ENCODE results near the gene ABHD15.
A peak's percentile ranks its signal among the peaks of the same experiment; 100 is the strongest.

ABHD15 gene

GRCh38 chr17:29566473-29567303 lies at the start of gene ABHD15:
Gene ABHD15 (minus strand): TSS chr17:29567037. CDS start chr17:29566966, 71 bp downstream.
- DNase-seq (ENCODE audit: low read depth): peak; percentile 55

DNA sequence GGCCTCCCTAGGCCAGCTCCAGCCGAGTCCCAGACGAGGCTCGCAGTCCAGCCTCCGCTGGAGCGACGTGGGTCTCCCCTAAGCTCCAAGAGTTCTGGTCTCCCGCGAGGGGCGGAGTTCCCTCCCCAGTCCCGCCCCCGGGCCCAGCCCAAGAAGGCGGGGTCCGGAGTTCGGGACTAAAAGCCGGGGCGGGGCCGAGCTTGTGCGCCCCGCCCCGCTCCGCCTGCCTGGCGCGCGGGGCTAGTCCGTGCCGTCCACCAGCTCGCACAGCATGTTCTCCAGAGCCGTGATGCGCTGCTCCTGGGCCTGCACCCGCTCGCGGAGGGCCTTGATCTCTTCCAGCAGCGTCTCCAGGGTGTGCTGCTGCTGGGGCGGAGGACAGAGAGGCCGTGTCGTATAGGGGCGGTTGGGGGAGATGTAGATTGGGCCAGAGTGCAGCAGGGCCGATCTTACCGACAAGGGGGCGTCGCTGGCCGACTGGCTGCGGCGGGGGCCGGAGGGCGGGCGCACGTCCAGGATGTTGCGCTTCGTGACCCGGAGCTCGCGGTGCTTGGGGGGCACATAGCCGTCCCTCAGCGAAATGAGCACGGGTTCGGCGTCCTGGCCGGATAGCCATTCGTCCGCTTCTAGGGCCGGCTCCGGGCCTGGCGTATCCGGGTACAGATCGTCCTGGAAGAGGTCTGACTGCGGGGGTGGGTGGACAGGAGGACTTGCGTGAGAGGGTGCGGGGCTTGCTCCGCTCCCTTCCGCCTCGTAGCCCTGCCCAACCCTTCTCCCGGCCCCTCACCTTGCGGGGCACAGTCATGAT lies 48.9 kb upstream of the ABHD15 start:
- DNase-seq (ENCODE audit: low read depth): peak; percentile 74

GRCh38 chr17:29615048-29615385 lies 48.2 kb upstream of the ABHD15 start:
- DNase-seq (ENCODE audit: low read depth): peak; percentile 42

GRCh38 chr17:29614349-29615047 lies 47.7 kb upstream of the ABHD15 start:
- no peak for DNase-seq (ENCODE audit: low read depth)

- no peak for DNase-seq (ENCODE audit: low read depth)
Observed at GRCh38 chr17:29613856-29614255, 47.0 kb upstream of the ABHD15 start.

- DNase-seq (ENCODE audit: low read depth): peak; percentile 84
Observed at GRCh38 chr17:29613352-29613837, 46.6 kb upstream of the ABHD15 start.

- DNase-seq (ENCODE audit: low read depth): no peak
Observed at GRCh38 chr17:29612404-29613280, 45.8 kb upstream of the ABHD15 start.

DNA sequence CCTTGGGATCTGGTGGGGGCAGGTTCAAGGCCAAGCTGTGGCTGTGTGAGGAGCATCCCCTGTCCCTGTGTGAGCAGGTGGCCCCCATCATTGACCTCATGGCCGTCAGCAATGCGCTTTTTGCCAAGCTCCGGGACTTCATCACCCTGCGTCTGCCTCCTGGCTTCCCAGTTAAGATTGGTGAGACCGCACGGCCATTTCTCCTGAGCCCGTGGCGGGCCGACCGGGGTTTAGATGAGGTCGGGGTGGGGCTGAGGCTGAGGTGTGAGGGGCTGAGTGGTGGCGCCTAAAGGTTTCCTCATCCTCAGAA lies 45.2 kb upstream of the ABHD15 start:
- no peak for DNase-seq (ENCODE audit: low read depth)

GRCh38 chr17:29611351-29612093 lies 44.7 kb upstream of the ABHD15 start:
- no peak for DNase-seq (ENCODE audit: low read depth)

- no peak for DNase-seq (ENCODE audit: low read depth)
Observed at GRCh38 chr17:29610395-29610794, 43.6 kb upstream of the ABHD15 start.

DNA sequence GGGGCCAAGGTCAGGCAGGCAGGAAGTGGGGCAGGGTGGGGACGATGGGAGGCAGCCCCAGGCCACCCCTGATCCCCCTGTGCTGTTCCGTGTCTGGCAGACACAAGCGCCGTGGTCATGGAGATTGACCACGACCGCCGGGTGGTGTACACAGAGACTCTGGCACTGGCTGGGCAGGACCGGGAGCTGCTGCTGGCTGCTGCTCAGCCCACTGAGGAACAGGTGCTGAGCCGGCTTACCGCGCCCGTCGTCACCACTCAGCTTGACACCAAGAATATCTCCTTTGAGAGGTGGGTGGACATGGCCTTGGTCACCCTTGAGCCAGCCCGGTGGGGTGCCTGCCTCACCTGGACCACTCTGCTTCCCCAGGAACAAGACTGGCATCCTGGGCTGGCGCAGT lies 42.1 kb upstream of the ABHD15 start:
- DNase-seq (ENCODE audit: low read depth): no peak

GRCh38 chr17:29607557-29608195 lies 40.8 kb upstream of the ABHD15 start:
- no peak for DNase-seq (ENCODE audit: low read depth)

- no peak for DNase-seq (ENCODE audit: low read depth)
Observed at GRCh38 chr17:29603109-29603674, 36.4 kb upstream of the ABHD15 start.

- DNase-seq (ENCODE audit: low read depth): no peak
Observed at GRCh38 chr17:29597361-29598172, 30.7 kb upstream of the ABHD15 start.

GRCh38 chr17:29596811-29597210 lies 30.0 kb upstream of the ABHD15 start:
- no peak for DNase-seq (ENCODE audit: low read depth)

DNA sequence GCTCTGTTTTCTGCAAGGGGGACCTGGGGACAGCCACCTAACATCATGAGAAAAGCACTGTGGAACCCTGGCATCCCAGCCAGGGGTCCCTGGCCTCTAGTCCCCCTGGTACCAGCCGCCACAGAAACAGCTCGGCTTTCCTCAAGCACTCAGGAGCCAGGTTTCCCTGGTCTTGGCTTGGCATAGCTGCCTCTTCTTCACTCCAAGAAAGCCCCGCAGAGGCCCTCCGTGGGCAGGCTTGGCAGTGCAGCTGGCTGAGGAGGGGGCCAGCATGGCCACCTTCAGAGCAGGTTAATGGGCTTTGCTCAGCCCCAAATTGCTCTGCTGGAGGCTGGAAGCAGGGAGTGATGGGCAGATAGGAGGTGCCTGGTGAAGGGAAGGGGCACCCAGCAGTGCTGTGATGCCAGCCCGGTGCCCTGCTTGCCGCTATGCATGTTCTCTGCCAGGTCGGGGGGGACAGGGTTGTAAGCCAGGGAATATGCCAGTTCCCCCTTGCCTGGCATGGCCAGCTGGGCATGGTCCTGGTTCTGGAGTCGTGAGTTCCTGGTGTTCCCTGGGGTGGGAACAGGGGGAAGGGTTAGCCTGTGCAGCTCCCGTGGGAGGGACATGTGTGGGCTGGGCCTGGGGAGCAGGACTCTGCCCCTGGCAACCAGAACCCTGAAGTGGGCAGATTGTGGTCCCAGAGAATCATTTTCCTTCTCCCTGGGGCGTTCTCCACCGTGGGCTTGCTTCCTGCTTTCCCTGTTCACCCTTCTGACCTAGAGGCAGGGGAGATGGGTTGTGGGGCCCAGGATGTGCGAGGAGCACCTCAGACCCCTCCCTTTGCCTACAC lies 29.3 kb upstream of the ABHD15 start:
- DNase-seq (ENCODE audit: low read depth): no peak

DNA sequence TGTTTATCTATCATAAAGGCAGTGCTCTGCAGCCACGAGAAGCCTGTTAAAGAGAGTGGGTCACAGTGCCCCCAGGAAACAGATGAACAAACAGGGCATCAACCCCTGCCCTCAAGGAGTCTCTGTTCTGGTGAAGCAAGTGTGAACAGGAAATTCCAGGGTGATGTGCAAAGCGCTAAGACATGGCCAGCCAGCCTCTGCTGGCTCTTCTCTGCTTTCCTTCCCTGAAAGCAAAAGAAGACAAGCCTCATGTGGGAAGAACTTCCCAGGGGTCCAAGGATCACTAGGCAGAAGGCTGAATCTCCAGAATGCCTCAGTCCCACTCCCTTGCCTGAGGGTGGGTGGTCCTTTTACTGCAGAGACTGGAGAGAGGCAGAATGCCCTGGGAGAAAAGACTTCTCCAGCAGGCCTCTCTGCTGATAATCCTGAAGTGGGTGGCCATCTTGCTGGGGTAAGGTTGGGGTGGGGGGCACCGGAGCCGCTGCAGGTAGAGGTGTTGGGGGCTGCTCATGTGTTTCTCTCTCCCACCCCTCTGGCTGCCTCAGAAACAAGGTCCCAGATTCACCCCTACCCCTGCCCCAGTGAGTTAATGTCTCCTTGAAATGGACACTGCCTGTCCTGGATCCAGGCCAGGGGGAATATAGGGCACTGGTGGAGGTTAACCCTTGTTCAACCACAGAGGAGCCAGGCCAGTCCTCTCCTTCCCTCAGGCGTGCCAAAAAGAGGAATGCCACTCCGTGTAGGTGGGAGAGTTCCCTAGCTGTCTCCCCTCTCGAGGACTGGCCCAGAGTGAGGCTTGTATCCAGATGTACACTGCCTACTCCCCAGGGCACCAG lies 28.5 kb upstream of the ABHD15 start:
- DNase-seq (ENCODE audit: low read depth): no peak

Measured in stimulated activated CD8-positive, alpha-beta memory T cell treated with anti-CD3 and anti-CD28 coated beads, Interleukin-12 subunit alpha, Interleukin-12 subunit beta, amount 100 ng/mL, for 4 hours (primary cell).